Brain microvascular endothelial cell (primary cell): ENCODE data around the gene C10orf90.
A peak's percentile ranks its signal among the peaks of the same experiment; 100 is the strongest.
"Not testable (repeated sequence)": the region's sequence is repeated elsewhere in the genome, so short reads cannot be mapped to it uniquely, and the experiment has no call there.

Experiments used
- DNase-seq: peaks from one replicate; pipeline ENCODE4 v3.0.0-alpha.2; 2020
- H3K27ac ChIP-seq: fragments of 250-450 bp; sonication (Bioruptor Pico); 2 replicates; pipeline ENCODE4 v1.5.1; 2020; ENCODE audit warnings: mild to moderate bottlenecking, moderate library complexity
- H3K27me3 ChIP-seq: fragments of 250-450 bp; sonication (Bioruptor Pico); replicated peaks from 2 replicates; pipeline ENCODE4 v1.5.1; 2020; ENCODE audit warnings: mild to moderate bottlenecking
- H3K36me3 ChIP-seq: fragments of 250-450 bp; sonication (Bioruptor Pico); replicated peaks from 2 replicates; pipeline ENCODE4 v1.5.1; 2020; ENCODE audit warnings: mild to moderate bottlenecking
- H3K4me3 ChIP-seq: 2 replicates; pipeline ENCODE4 v1.5.1; 2011; ENCODE audit warnings: low read depth, mild to moderate bottlenecking, control low read depth, low read length, moderate library complexity
- in situ Hi-C: cut with HindIII; loops from 2 replicates; pipeline ENCODE4 v1.10.0; 2017; ENCODE audit warnings: low sequenced_read_pairs, low pct_ligation_motif_present
- TF ChIP-seq, protein P1 (sequence below): IDR thresholded peaks from 2 replicates; pipeline ENCODE4 v1.5.1; 2011; ENCODE audit warnings: low read depth, mild to moderate bottlenecking, moderate library complexity, low read length, control low read depth, inconsistent platforms; ENCODE audit errors: missing control alignments

Gene C10orf90

DNA sequence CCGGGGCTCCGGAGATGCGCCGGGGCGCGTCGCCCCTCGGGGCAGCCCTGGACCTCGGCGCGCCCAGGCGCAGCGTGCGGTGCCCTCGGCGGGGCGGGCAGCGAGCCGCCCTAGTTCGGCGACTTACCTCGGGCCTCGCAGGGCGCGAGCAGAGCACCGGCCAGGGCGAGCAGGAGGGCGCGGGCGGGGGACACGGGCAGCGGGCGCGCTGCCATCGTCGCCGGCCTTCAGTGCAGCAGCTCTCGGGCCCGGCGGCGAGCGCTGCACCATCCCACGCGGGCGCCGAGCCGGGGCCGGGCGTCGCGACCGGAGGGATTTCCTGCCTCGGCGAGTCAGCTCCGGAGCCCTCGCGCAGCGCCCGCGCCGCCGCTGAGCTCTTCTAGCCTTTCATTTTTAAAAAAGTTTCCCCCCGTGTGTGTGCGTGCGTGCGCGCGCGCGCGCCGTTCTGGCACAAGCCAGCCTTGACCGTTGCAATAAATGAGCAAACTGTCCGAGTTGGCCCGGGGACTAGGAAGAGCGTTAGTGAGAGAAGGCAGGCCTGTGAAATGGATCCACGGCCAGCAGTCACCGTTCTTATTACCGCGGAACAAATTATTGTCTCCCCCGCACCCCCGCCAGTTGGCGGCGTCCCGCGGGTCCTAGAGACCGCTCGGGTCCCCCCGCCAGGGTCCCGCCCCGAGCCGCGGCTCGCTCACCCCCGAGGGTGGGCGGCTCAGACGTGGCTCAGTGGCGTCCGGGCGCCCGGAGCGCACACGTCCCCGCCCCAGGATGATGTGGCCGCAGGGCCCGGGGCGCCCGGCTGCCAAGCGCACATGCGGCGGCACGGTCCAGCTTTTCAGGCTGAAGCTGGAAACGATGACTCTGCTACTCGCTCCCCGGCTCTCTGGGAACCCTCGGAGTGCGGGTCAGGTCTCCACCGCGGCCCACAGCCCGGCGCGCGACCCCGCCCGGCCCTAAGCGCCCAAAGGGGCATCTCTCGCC, 282.3 kb downstream of the C10orf90 start, which contains the start of gene ADAM12:
ADAM12 (minus strand) TSS at position 547 of the 981 bp plus-strand sequence; CDS start at position 215, 332 bp downstream.
- TF ChIP-seq, protein P1, sequence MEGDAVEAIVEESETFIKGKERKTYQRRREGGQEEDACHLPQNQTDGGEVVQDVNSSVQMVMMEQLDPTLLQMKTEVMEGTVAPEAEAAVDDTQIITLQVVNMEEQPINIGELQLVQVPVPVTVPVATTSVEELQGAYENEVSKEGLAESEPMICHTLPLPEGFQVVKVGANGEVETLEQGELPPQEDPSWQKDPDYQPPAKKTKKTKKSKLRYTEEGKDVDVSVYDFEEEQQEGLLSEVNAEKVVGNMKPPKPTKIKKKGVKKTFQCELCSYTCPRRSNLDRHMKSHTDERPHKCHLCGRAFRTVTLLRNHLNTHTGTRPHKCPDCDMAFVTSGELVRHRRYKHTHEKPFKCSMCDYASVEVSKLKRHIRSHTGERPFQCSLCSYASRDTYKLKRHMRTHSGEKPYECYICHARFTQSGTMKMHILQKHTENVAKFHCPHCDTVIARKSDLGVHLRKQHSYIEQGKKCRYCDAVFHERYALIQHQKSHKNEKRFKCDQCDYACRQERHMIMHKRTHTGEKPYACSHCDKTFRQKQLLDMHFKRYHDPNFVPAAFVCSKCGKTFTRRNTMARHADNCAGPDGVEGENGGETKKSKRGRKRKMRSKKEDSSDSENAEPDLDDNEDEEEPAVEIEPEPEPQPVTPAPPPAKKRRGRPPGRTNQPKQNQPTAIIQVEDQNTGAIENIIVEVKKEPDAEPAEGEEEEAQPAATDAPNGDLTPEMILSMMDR: peak; percentile 1
- no peaks in the 10 kb centered on the region for H3K27me3 ChIP-seq
- peak within 1 kb of the TSS; percentile 62 for H3K27ac ChIP-seq
- H3K4me3 ChIP-seq: peak within 1 kb of the TSS; percentile 71
- no peaks in the 10 kb centered on the region for H3K36me3 ChIP-seq
- DNase-seq: peak; percentile 50
- in situ Hi-C loops: no loop called here

DNA sequence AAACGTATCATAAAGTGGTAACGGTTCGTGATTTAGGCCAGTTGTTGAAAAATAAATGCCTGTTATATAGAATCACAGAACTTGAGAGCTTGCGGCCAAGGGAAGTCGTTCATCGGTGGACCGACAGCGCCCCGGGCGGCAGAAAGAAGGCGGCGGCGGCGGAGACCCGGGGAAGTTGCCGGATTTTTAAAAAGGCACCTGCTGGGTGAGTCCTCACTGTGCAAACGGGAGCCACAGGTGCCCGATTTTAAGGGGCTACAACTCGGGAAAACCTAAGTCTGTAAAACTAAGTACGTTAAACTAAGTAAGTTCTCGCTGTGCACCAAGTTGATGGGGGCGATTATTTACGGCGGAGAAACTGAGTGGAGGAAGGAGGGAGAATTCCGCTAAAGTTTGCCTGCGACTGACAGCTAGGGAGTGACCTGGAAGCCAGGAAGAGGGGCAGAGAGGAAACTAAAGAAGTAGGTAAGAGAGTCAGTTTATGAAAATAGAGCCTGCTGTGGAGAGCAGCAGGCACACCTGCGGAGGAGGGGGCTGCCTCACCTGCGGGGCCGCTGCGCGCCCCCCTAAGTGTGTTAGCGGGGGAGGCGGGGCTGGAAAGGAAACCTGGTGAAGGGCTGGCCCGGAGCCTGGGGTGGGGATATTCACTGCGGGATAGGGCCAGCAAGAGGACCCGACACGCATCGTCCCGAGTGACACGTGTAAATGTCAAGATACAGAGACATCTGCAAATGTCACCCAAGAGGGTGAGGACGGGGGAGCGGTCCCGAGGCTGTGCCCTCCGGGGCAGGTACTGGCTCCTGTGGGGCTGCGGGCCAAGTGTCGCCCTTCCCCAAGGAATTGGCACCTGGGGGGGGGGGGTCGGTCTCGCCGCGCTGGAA, 283.2 kb downstream of the C10orf90 start:
- Histone ChIP-seq H3K36me3 (no peaks in the 10 kb centered on the region), H3K27ac (peak overlapping the region; percentile 62), H3K27me3 (no peaks in the 10 kb centered on the region), H3K4me3 (peak overlapping the region; percentile 71)
- in situ Hi-C loops: no loop called here
- TF ChIP-seq, protein P1: peak; percentile 92
- DNase-seq: peak; percentile 83

DNA sequence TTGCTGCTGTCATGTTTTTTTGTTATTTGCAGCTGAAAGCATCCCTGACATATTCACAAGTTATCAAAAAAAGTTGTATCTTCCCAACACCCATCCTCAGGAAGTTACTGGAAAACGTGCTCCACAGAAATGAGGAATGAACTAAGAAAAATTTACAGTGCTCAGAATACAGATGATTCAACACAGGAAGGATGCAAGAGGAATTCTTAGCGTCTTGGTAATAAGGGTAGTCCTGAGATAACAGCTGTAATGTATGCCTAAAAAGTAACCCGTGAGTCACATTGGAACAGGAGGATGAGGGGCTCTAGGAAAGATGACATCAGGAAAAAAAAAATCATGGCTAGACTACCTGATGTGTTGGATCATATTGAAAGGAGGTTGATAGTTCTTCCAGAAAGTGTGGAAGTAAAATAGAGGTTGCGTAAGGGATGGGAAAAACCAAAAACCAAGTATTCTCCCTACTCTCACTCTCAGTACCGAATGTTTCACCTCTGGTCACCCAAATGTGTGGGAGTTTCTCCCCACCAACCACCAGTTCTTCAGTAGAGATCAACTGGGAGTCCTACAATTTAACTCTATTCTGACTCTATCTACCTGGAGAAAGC, 286.1 kb downstream of the C10orf90 start:
- H3K4me3 ChIP-seq: no peak overlapping the region
- no peaks in the 10 kb centered on the region for H3K27me3 ChIP-seq
- in situ Hi-C loops: no loop called here
- DNase-seq: peak; percentile 82
- TF ChIP-seq, protein P1: no peak
- peak overlapping the region; percentile 62 for H3K27ac ChIP-seq
- H3K36me3 ChIP-seq: no peaks in the 10 kb centered on the region

- Histone ChIP-seq H3K4me3 (no peak overlapping the region), H3K27me3 (no peaks in the 10 kb centered on the region), H3K36me3 (no peaks in the 10 kb centered on the region), H3K27ac (no peak overlapping the region)
- in situ Hi-C loops: no loop called here
- TF ChIP-seq, protein P1: no peak
- no peak for DNase-seq
These were observed 290.0 kb downstream of the C10orf90 start for GRCh38 chr10:126380352-126381076.

DNA sequence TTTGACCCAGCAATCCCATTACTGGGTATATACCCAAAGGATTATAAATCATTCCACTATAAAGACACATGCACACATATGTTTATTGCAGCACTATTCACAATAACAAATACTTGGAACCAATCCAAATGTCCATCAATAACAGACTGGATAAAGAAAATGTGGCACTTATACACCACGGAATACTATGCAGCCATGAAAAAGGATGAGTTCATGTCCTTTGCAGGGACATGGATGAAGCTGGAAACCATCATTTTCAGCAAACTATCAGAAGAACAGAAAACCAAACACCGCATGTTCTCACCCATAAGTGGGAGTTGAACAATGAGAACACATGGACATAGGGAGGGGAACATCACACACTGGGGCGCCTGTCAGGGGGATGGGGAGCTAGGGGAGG, 291.3 kb downstream of the C10orf90 start:
- in situ Hi-C loops, H3K36me3 ChIP-seq, H3K27ac ChIP-seq, H3K4me3 ChIP-seq, DNase-seq, H3K27me3 ChIP-seq: not testable (repeated sequence)
